RWPE2 (cell line): ENCODE measurements around the gene ZBP1.

Source experiments
- ATAC-seq: fragments of 200-7000 bp; cut with Tn5 transposase; 3 replicates; pipeline ENCODE4 v1.9.1; 2021; ENCODE audit warnings: low read depth
- DNase-seq: peaks from one replicate; pipeline ENCODE4 v3.0.0-alpha.2; 2020; ENCODE audit warnings: low spot score
- H3K27ac ChIP-seq: fragments of 450-650 bp; 2 replicates; pipeline ENCODE4 v1.5.1; 2017; ENCODE audit warnings: mild to moderate bottlenecking; ENCODE audit not compliant: poor library complexity, severe bottlenecking
- H3K27me3 ChIP-seq: fragments of 250-450 bp; sonication (Bioruptor Pico); 2 replicates; pipeline ENCODE4 v1.5.1; 2021; ENCODE audit warnings: mild to moderate bottlenecking, moderate library complexity; ENCODE audit not compliant: insufficient read depth, poor library complexity, severe bottlenecking
- H3K36me3 ChIP-seq: fragments of 250-450 bp; sonication (Bioruptor Pico); 2 replicates; pipeline ENCODE4 v1.5.1; 2020; ENCODE audit warnings: low read depth, mild to moderate bottlenecking, moderate library complexity
- H3K4me1 ChIP-seq: fragments of 250-450 bp; sonication (Bioruptor Pico); 2 replicates; pipeline ENCODE4 v1.5.1; 2021; ENCODE audit warnings: mild to moderate bottlenecking, moderate library complexity; ENCODE audit not compliant: insufficient read depth, poor library complexity, severe bottlenecking
- H3K4me3 ChIP-seq: fragments of 250-450 bp; sonication (Bioruptor Pico); 2 replicates; pipeline ENCODE4 v1.5.1; 2021; ENCODE audit warnings: mild to moderate bottlenecking, moderate library complexity; ENCODE audit not compliant: severe bottlenecking
- H3K9me3 ChIP-seq: fragments of 250-450 bp; sonication (Bioruptor Pico); 2 replicates; pipeline ENCODE4 v1.5.1; 2021; ENCODE audit warnings: mild to moderate bottlenecking, moderate library complexity; ENCODE audit not compliant: severe bottlenecking
- CTCF ChIP-seq: fragments of 450-650 bp; IDR thresholded peaks from one replicate; pipeline ENCODE4 v1.5.1; 2017; ENCODE audit warnings: mild to moderate bottlenecking, moderate library complexity; ENCODE audit not compliant: poor library complexity, severe bottlenecking

Gene ZBP1

DNA sequence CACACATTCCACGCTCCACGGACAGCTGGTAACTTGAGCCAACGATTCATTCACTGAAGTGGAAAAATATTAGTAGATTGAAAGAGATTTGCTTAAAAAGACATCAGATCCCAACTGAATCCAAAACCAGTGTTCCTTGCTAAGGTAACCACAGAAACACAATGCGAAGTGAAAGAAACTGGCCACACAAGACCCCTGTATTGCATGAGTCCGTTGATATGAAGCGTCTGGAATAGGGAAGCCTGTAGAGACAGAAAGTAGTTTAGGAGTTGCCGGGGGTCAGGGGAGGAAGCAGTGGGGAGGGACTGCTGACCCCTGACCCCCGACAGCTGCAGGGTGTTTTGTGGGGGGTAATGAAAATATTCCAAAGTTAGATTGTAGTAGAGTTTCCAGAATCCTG is 49.3 kb downstream of the ZBP1 start:
- Histone ChIP-seq H3K36me3 (no peaks in the 10 kb centered on the region), H3K9me3 (no peaks in the 10 kb centered on the region), H3K27me3 (peaks cover 87% of the 10 kb centered on the region), H3K4me1 (no peaks in the 10 kb centered on the region), H3K27ac (no peak overlapping the region), H3K4me3 (no peak overlapping the region)
- ATAC-seq (no peak), DNase-seq (no peak)
- no peak for TF ChIP-seq CTCF

GRCh38 chr20:57570145-57570850 is 49.9 kb downstream of the ZBP1 start:
- no peaks in the 10 kb centered on the region for H3K4me1 ChIP-seq
- DNase-seq = no peak
- peaks cover 87% of the 10 kb centered on the region for H3K27me3 ChIP-seq

DNA sequence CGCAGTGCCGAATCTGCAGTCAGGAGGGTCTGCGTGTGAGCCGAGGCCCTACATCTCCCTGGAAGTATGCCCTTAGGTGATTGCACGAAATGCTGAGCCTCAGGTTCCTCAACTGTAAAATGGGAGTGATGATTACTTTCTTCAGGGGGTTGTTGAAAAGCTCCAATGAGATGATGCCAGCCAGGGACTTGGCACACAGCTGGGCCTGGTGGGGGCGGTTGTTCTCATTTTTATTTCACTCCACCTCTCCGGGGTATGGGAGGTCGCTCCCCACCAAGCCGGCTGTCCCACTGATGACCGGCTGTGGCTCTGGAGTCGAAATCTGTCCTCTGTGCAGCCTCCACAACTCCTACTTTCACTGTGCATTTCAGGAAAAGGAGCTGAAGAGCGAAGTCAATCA is 51.3 kb downstream of the ZBP1 start:
- no peak overlapping the region for H3K27ac ChIP-seq
- H3K9me3 ChIP-seq = no peaks in the 10 kb centered on the region
- no peak for TF ChIP-seq CTCF
- H3K27me3 ChIP-seq = peaks cover 87% of the 10 kb centered on the region
- ATAC-seq (no peak), DNase-seq (no peak)
- no peak overlapping the region for H3K4me3 ChIP-seq
- H3K4me1 ChIP-seq = no peaks in the 10 kb centered on the region
- H3K36me3 ChIP-seq = no peaks in the 10 kb centered on the region

More at GRCh38 chr20:57570145-57570850, 49.9 kb downstream of the ZBP1 start:
- TF ChIP-seq CTCF = no peak
- Histone ChIP-seq H3K36me3 (no peaks in the 10 kb centered on the region), H3K4me3 (no peak overlapping the region), H3K9me3 (no peaks in the 10 kb centered on the region), H3K27ac (no peak overlapping the region)
- ATAC-seq = no peak

- TF ChIP-seq CTCF = no peak
Measured at GRCh38 chr20:57568088-57568896, 51.9 kb downstream of the ZBP1 start.

More at GRCh38 chr20:57568088-57568896, 51.9 kb downstream of the ZBP1 start:
- Histone ChIP-seq H3K27ac (no peak overlapping the region), H3K4me3 (no peak overlapping the region), H3K4me1 (no peaks in the 10 kb centered on the region), H3K9me3 (no peaks in the 10 kb centered on the region), H3K27me3 (peaks cover 87% of the 10 kb centered on the region), H3K36me3 (no peaks in the 10 kb centered on the region)
- DNase-seq (peak; percentile 78), ATAC-seq (no peak; the same call in 2 of the 3 replicates)
